K562 (cell line): Measurements from ENCODE around the gene KNCN. TPM values are rescaled to one million over a fixed set of nuclear protein-coding genes. Genes with fewer than 3 reads are reported as not detected.

Experiments
- ATF1 ChIP-seq, 2 experiments: fragments of 450-650 bp in 1 of 2; IDR thresholded peaks; 2 replicates each; pipeline ENCODE4 v1.6.1; 2016; ENCODE audit warnings: missing compliant biosample characterization in 1 of 2, missing genetic modification characterization in 1 of 2
- CBFA2T3 ChIP-seq: fragments of 450-650 bp; IDR thresholded peaks from 2 replicates; pipeline ENCODE4 v1.6.1; 2017
- CREB3 ChIP-seq: fragments of 450-650 bp; conservative IDR thresholded peaks from 2 replicates; pipeline ENCODE4 v1.6.1; 2016; ENCODE audit warnings: missing genetic modification characterization, low read depth, mild to moderate bottlenecking, missing compliant biosample characterization, moderate library complexity
- CSDE1 ChIP-seq, 2 experiments: fragments of 450-650 bp; IDR thresholded peaks; 2 replicates each; pipeline ENCODE4 v1.6.1; 2016; ENCODE audit warnings: mild to moderate bottlenecking in 1 of 2
- E4F1 ChIP-seq: fragments of 250-450 bp; sonication (Bioruptor Pico); IDR thresholded peaks from 2 replicates; pipeline ENCODE4 v1.5.0; 2021; ENCODE audit warnings: mild to moderate bottlenecking, borderline replicate concordance
- ETV5 ChIP-seq: sonication (generic); formaldehyde crosslinking; IDR thresholded peaks from 2 replicates; pipeline ENCODE4 v1.4.0; 2020; ENCODE audit warnings: low read depth, mild to moderate bottlenecking, missing genetic modification reagents
- HSF4 ChIP-seq: fragments of 250-450 bp; sonication (Bioruptor Pico); IDR thresholded peaks from 2 replicates; pipeline ENCODE4 v2.1.2; 2022; ENCODE audit warnings: mild to moderate bottlenecking, moderate library complexity, borderline replicate concordance
- KHSRP ChIP-seq: fragments of 450-650 bp; IDR thresholded peaks from 2 replicates; pipeline ENCODE4 v1.6.1; 2017
- KLF10 ChIP-seq: fragments of 250-450 bp; sonication (Bioruptor Pico); IDR thresholded peaks from 2 replicates; pipeline ENCODE4 v1.6.1; 2021; ENCODE audit warnings: matching md5 sums
- LARP7 ChIP-seq: fragments of 450-650 bp; IDR thresholded peaks from 2 replicates; pipeline ENCODE4 v1.6.1; 2016
- MCM2 ChIP-seq: fragments of 450-650 bp; IDR thresholded peaks from 2 replicates; pipeline ENCODE4 v1.6.1; 2017; ENCODE audit warnings: low read depth, mild to moderate bottlenecking
- MCM5 ChIP-seq: fragments of 450-650 bp; IDR thresholded peaks from 2 replicates; pipeline ENCODE4 v1.6.1; 2016; ENCODE audit warnings: low read depth
- MIER1 ChIP-seq: fragments of 450-650 bp; IDR thresholded peaks from 2 replicates; pipeline ENCODE4 v1.6.1; 2016; ENCODE audit warnings: antibody characterized with exemption, mild to moderate bottlenecking, low read depth
- NFE2 ChIP-seq: IDR thresholded peaks from 2 replicates; pipeline ENCODE4 v1.6.1; 2014; ENCODE audit warnings: antibody characterized with exemption, low read depth
- NFIX ChIP-seq: fragments of 250-450 bp; sonication (Bioruptor Pico); IDR thresholded peaks from 2 replicates; pipeline ENCODE4 v1.4.0; 2020; ENCODE audit warnings: low read depth, mild to moderate bottlenecking, moderate library complexity
- OTX1 ChIP-seq: fragments of 450-650 bp; formaldehyde crosslinking; IDR thresholded peaks from 2 replicates; pipeline ENCODE4 v1.4.0; 2022; ENCODE audit warnings: mild to moderate bottlenecking
- SMAD1 ChIP-seq: fragments of 150-350 bp; IDR thresholded peaks from 2 replicates; pipeline ENCODE4 v1.6.1; 2014; ENCODE audit warnings: low read length, low read depth; ENCODE audit not compliant: partially characterized antibody
- SMARCC2 ChIP-seq: fragments of 450-650 bp; IDR thresholded peaks from 2 replicates; pipeline ENCODE4 v1.6.1; 2017; ENCODE audit warnings: antibody characterized with exemption, moderate library complexity, mild to moderate bottlenecking, low read depth
- SREBF1 ChIP-seq: fragments of 150-350 bp; IDR thresholded peaks from 2 replicates; pipeline ENCODE4 v1.6.1; 2014; ENCODE audit warnings: antibody characterized with exemption, low read depth, low read length, borderline replicate concordance
- ZBTB9 ChIP-seq: fragments of 450-650 bp; formaldehyde crosslinking; IDR thresholded peaks from 2 replicates; pipeline ENCODE4 v1.4.0; 2020; ENCODE audit warnings: mild to moderate bottlenecking, moderate library complexity
- ZFP30 ChIP-seq: fragments of 250-450 bp; sonication (Bioruptor Pico); IDR thresholded peaks from 2 replicates; pipeline ENCODE4 v1.8.0; 2022; ENCODE audit warnings: moderate library complexity, mild to moderate bottlenecking, inconsistent platforms, borderline replicate concordance
- ZNF146 ChIP-seq: IDR thresholded peaks from one replicate; pipeline ENCODE4 v1.6.1; 2018; ENCODE audit warnings: missing compliant biosample characterization; ENCODE audit not compliant: unreplicated experiment
- ZNF217 ChIP-seq: sonication (generic); formaldehyde crosslinking; IDR thresholded peaks from 2 replicates; pipeline ENCODE4 v1.8.0; 2022; ENCODE audit warnings: mild to moderate bottlenecking, missing genetic modification reagents
- ZNF232 ChIP-seq: sonication (generic); formaldehyde crosslinking; IDR thresholded peaks from 2 replicates; pipeline ENCODE4 v1.8.0; 2022; ENCODE audit warnings: mild to moderate bottlenecking, missing genetic modification reagents
- ZNF263 ChIP-seq: sonication (generic); formaldehyde crosslinking; IDR thresholded peaks from 2 replicates; pipeline ENCODE4 v1.8.0; 2022; ENCODE audit warnings: mild to moderate bottlenecking, missing genetic modification reagents, borderline replicate concordance
- ZNF785 ChIP-seq: fragments of 250-450 bp; sonication (Bioruptor Pico); IDR thresholded peaks from 2 replicates; pipeline ENCODE4 v1.4.0; 2020; ENCODE audit warnings: mild to moderate bottlenecking
- polyA plus RNA-seq, 8 experiments: library from polyadenylated mRNA; depleted of rRNA in 4 of 8; stranded (reverse) in 5 of 8; unstranded in 3 of 8; fragments of >200 nt; fragmentation: Nextera tagmentation in 2 of 8; fragmentation: Illumina TruSeq in 1 of 8; extraction: Ambion mirVana in 2 of 8; extraction: Trizol in 1 of 8; gene quantifications; 2 replicates each; pipeline versions ENCODE4 v1.2.1 to v1.2.3, GENCODE V29; 2011 to 2014; ENCODE audit warnings: inconsistent platforms in 1 of 8, missing spikeins in 1 of 8
- total RNA-seq, 7 experiments: library from RNA; depleted of rRNA in 6 of 7; stranded (reverse); fragments of >200 nt in 6 of 7; fragmentation: Illumina TruSeq in 2 of 7; extraction: Trizol in 2 of 7; gene quantifications; 2 replicates each; pipeline versions ENCODE4 v1.2.1 to v1.2.3, GENCODE V29; 2011 to 2021; ENCODE audit warnings: low replicate concordance in 1 of 7

KNCN gene
- total and polyA plus RNA-seq, 9 of the 15 experiments (the other 6 are each of a cell fraction or from before 2014, with no cell fraction given) = not detected

GRCh38 chr1:46522184-46522968, 29.1 kb downstream of the KNCN start (continued):
- TF ChIP-seq E4F1 (CRISPR knock-in tag) (no peak), SREBF1 (no peak), CREB3 (peak; percentile 50; the same call in 1 of the 2 replicates), CBFA2T3 (peak; percentile 97), LARP7 (no peak), ZNF263 (CRISPR knock-in tag) (peak; percentile 29; the same call in 1 of the 2 replicates), OTX1 (CRISPR knock-in tag) (no peak; the same call in 1 of the 2 replicates), KLF10 (CRISPR knock-in tag) (no peak), ZFP30 (CRISPR knock-in tag) (no peak), MIER1 (0 out of 2 replicates have a peak, but pooled peaks have one; percentile 21), ZBTB9 (CRISPR knock-in tag) (peak; percentile 51; the same call in 1 of the 2 replicates), ZNF232 (CRISPR knock-in tag) (no peak), ZNF146 (CRISPR knock-in tag) (no peak), KHSRP (no peak), ATF1 (CRISPR knock-in tag; IDR thresholded peaks at IDR 0.05) (no peak), ATF1 (tag; IDR thresholded peaks at IDR 0.05) (peak; percentile 81), CSDE1 (IDR thresholded peaks at IDR 0.05) (no peak), SMARCC2 (peak; percentile 92), SMAD1 (peak; percentile 87), HSF4 (no peak), MCM2 (no peak), ETV5 (CRISPR knock-in tag) (peak; percentile 88), ZNF785 (CRISPR knock-in tag) (no peak), NFE2 (peak; percentile 72), ZNF217 (no peak), MCM5 (no peak), NFIX (CRISPR knock-in tag) (no peak)
